Measurements from ENCODE around the gene MYOM1. TPM values are rescaled to one million over a fixed set of nuclear protein-coding genes. Genes with fewer than 3 reads are reported as not detected.

MYOM1 gene
- polyA plus RNA-seq, 3 donors = 6.9 to 7.8 (median 7.4) TPM

- no peak for DNase-seq (ENCODE audit: low read depth in 3 of 3, low spot score in 2 of 3)
Observed at GRCh38 chr18:3190610-3191009, 29.2 kb downstream of the MYOM1 start.

- DNase-seq (ENCODE audit: low read depth in 3 of 3, low spot score in 2 of 3) = no peak
Observed at GRCh38 chr18:3189884-3190283, 29.9 kb downstream of the MYOM1 start.

DNA sequence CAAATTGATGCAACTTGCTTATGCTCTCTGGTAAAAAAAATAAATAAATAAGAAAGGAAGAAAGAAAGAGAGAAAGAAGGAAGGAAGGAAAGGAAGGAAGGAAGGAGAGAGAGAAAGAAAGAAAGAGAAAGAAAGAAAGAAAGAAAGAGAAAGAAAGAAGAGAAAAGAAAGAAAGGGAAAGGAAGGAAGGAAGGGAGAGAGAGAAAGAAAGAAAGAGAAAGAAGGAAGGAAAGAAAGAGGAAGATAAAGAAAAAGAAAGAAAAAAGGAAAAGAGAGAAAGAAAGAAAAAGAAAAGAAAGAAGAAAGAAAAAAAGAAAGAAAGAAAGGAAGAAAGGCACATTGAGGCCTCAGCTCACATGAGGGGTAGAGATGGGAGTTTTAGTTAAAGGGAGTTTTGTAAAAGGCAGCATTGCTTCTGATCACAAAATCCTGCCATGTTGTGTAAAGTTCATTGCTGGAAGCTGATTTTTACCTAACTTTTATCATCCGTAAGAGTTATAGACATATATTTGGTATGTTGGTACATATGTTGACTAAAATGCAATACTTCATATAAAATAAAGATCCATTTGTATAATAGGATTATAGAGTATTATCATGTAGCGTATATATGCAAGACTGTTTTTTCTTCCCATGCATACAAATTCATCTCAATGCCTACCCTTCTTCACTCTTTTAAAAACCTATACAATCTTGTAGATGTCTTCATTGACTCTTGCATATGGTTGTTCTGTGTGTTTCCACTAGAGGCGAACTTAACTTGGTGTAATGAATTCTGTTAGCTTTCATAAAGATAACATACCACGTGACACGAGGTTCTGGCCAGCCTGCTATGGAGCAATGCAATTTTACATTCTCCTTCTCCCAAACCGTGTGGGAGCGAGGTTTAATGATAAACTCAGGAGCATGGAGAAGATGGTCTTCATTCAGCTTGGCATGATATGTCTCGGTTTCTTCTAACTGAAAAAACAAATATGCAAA is 32.8 kb downstream of the MYOM1 start:
- no peak for DNase-seq (ENCODE audit: low read depth in 3 of 3, low spot score in 2 of 3)

GRCh38 chr18:3184275-3184963 is 35.3 kb downstream of the MYOM1 start:
- DNase-seq (ENCODE audit: low read depth in 3 of 3, low spot score in 2 of 3) = no peak

- DNase-seq (ENCODE audit: low read depth in 3 of 3, low spot score in 2 of 3) = no peak
Observed at GRCh38 chr18:3183103-3183717, 36.6 kb downstream of the MYOM1 start.

DNA sequence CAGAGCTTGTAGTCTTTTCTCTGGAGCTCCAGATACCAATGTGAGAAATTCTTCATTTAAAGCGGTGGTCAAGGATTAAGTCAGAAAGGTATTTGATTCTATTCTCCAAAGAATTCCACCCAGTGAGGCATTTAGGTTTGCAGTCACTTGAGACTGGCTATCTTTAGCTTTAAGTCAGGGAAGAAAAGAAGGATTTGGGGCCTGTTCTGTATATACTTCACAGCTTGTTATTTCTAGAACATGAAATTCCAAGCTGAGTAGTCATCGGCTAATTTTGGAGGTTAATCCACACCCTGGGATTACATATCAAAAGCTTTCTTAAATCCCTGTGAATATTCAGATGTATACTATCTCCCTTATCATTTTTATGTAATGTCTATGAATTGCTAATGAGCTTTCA is 39.4 kb downstream of the MYOM1 start:
- no peak for DNase-seq (ENCODE audit: low read depth in 3 of 3, low spot score in 2 of 3)

- no peak for DNase-seq (ENCODE audit: low read depth in 3 of 3, low spot score in 2 of 3)
Observed at GRCh38 chr18:3179430-3180089, 40.2 kb downstream of the MYOM1 start.

GRCh38 chr18:3177902-3178687 is 41.7 kb downstream of the MYOM1 start:
- DNase-seq (ENCODE audit: low read depth in 3 of 3, low spot score in 2 of 3) = no peak

GRCh38 chr18:3175195-3175758 is 44.5 kb downstream of the MYOM1 start:
- DNase-seq (ENCODE audit: low read depth in 3 of 3, low spot score in 2 of 3) = no peak

GRCh38 chr18:3172097-3172496 is 47.7 kb downstream of the MYOM1 start:
- DNase-seq (ENCODE audit: low read depth in 3 of 3, low spot score in 2 of 3) = no peak

DNA sequence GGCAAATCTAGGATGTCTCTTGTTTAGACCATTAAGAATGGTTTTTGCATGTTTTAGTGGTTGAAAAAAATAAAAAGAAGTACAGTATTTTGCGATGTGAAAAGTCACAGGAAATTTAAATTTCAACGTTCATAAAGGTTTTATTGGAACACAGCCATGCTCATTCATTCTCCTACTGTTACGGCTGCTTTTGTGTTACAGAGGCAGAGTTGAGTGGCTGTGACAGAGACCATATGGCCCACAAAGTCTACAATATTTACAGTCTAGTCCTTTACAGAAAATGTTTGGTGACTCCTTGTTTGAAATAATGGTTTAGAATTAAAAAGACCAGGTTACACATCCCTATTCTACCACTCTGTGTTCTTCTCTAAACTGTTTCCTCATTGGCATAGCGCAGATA is 48.1 kb downstream of the MYOM1 start:
- no peak for DNase-seq (ENCODE audit: low read depth in 3 of 3, low spot score in 2 of 3)

DNA sequence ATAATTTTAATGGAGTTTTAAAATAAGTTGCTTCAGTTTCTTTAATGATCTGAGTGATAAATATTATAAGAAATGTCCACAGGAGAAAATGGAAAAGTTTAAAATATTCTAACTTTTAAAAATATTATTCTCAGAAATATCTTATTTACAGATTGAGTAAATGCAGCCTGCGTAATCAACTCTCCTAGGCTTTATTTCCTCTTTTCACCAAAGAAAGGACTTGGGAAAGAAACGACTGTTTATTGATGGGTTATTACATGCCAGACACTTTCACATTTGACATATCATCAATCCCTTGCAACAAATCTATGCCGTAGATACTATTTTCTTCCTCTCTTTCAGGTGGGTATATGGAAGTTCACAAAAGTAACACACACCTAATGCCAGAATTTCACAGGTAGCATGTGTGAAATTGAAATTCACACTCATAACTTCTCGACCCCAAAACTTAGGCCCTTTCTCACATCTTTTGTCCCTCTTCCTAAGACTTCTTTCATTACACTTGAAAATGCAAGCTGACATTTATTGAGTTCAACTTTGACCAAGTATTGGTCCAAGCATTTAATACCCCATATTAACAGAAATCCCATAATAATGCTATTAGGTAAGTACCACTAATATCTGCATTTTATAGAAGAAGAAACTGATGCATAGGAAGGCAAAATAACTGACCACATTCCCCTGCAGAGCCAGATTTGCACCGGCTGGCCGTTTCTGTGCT is 49.2 kb downstream of the MYOM1 start:
- no peak for DNase-seq (ENCODE audit: low read depth in 3 of 3, low spot score in 2 of 3)

GRCh38 chr18:3164381-3164780 is 55.4 kb downstream of the MYOM1 start:
- DNase-seq (ENCODE audit: low read depth in 3 of 3, low spot score in 2 of 3) = no peak

GRCh38 chr18:3163968-3164367 is 55.8 kb downstream of the MYOM1 start:
- DNase-seq (ENCODE audit: low read depth in 3 of 3, low spot score in 2 of 3) = no peak

GRCh38 chr18:3162181-3162580 is 57.6 kb downstream of the MYOM1 start:
- DNase-seq (ENCODE audit: low read depth in 3 of 3, low spot score in 2 of 3) = no peak

DNA sequence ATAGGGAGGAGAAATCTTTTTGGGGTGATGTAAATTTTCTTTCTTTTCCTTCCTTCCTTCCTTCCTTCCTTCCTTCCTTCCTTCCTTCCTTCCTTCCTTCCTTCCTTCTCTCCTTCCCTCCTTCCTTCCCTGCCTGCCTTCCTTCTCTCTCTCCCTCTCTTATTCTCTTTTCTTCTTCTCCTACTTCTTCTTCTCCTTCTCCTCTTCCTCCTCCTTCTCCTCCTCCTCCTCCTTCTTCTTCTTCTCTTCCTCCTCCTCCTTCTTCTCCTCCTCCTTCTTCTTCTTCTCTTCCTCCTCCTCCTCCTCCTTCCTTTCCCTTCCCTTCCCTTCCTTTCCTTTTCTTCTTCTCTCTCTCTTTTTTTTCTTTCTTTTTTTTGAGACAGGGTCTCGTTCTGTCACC is 59.9 kb downstream of the MYOM1 start:
- DNase-seq (ENCODE audit: low read depth in 3 of 3, low spot score in 2 of 3) = no peak

DNA sequence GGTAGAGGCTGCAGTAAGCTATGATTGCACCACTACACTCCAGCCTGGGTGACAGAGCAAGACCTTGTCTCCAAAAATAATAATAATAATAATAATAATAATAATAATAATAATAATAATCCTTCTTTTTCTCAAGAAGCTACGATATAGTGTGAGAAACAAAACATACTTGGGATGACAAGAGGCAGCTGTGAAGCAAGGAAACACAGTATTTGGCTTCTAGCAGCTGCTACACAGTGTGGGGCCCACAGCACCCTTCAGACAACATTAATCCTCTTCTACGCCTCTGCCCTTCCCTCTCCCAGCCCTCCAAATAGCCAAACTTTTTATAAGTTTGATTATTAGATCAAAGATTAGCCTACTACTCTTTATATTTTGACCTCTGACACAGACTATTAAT is 62.2 kb downstream of the MYOM1 start:
- no peak for DNase-seq (ENCODE audit: low read depth in 3 of 3, low spot score in 2 of 3)

- DNase-seq (ENCODE audit: low read depth in 3 of 3, low spot score in 2 of 3) = no peak
Observed at GRCh38 chr18:3157086-3157485, 62.7 kb downstream of the MYOM1 start.

DNA sequence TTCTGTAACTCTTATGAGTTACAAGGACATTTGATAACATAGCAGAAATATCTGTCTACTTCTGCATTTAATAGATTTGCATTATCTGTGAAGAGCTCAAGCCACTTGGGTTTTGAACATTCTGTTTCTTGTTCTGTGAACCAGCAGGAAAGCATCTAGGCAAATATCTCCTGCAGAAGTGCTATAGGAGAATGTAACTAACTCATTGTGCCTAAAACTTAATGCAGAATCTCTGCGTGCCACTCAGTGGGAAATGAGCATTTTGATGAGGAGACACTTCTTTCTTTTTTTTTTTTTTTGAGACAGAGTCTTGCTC is 63.5 kb downstream of the MYOM1 start:
- no peak for DNase-seq (ENCODE audit: low read depth in 3 of 3, low spot score in 2 of 3)

Measured in right renal cortex interstitium (tissue), 3 donors.